Measurements from ENCODE around the gene FDX1. TPM values are rescaled to one million over a fixed set of nuclear protein-coding genes. Genes with fewer than 3 reads are reported as not detected.
"Not testable (repeated sequence)": the region's sequence is repeated elsewhere in the genome, so short reads cannot be mapped to it uniquely, and the experiment has no call there.

The FDX1 gene
- total RNA-seq, 2 donors from 2014 or later = 8.0 to 16.9 TPM

DNA sequence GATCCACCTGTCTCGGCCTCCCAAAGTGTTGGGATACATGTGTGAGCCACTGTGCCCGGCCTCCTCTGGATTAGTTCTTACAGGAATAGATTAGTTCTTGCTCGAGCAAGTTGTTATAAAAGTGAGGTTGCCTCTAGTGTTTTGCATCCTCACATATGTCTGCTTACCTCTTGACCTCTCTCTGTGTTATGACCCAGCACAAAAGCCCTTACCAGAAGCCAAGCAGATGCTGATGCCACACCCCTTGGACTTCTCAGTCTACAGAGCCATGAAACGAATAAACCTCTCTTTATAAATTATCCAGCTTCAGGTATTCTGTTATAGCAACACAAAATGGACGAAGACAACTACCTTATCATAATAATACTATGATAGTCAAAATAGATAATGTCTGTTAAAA, 22.4 kb upstream of the FDX1 start:
- H3K4me1 ChIP-seq (ENCODE audit: control insufficient read depth in 1 of 2, low read depth in 2 of 2) = no peaks in the 10 kb centered on the region
- H3K27me3 ChIP-seq (replicated peaks; ENCODE audit: insufficient read depth) = no peaks in the 10 kb centered on the region
- ATAC-seq (ENCODE audit: insufficient number of reproducible peaks, low FRiP score, low read depth) = no peak
- no peaks in the 10 kb centered on the region for H3K9me3 ChIP-seq
- TF ChIP-seq, protein P1, sequence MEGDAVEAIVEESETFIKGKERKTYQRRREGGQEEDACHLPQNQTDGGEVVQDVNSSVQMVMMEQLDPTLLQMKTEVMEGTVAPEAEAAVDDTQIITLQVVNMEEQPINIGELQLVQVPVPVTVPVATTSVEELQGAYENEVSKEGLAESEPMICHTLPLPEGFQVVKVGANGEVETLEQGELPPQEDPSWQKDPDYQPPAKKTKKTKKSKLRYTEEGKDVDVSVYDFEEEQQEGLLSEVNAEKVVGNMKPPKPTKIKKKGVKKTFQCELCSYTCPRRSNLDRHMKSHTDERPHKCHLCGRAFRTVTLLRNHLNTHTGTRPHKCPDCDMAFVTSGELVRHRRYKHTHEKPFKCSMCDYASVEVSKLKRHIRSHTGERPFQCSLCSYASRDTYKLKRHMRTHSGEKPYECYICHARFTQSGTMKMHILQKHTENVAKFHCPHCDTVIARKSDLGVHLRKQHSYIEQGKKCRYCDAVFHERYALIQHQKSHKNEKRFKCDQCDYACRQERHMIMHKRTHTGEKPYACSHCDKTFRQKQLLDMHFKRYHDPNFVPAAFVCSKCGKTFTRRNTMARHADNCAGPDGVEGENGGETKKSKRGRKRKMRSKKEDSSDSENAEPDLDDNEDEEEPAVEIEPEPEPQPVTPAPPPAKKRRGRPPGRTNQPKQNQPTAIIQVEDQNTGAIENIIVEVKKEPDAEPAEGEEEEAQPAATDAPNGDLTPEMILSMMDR (IDR thresholded peaks at IDR 0.05) = no peak
- no peak overlapping the region for H3K27ac ChIP-seq
- no peaks in the 10 kb centered on the region for H3K36me3 ChIP-seq
- no peak for DNase-seq (ENCODE audit: low spot score)
- no peak overlapping the region for H3K4me3 ChIP-seq

- Histone ChIP-seq H3K4me3 (no peak overlapping the region), H3K27ac (no peak overlapping the region), H3K4me1 (ENCODE audit: control insufficient read depth in 1 of 2, low read depth in 2 of 2) (no peaks in the 10 kb centered on the region), H3K27me3 (replicated peaks; ENCODE audit: insufficient read depth) (no peaks in the 10 kb centered on the region), H3K36me3 (no peaks in the 10 kb centered on the region), H3K9me3 (no peaks in the 10 kb centered on the region)
- TF ChIP-seq, protein P1 (IDR thresholded peaks at IDR 0.05) = no peak
- no peak for DNase-seq (ENCODE audit: low spot score)
- no peak for ATAC-seq (ENCODE audit: insufficient number of reproducible peaks, low FRiP score, low read depth)
Measured at GRCh38 chr11:110409174-110409573, 20.6 kb upstream of the FDX1 start.

DNA sequence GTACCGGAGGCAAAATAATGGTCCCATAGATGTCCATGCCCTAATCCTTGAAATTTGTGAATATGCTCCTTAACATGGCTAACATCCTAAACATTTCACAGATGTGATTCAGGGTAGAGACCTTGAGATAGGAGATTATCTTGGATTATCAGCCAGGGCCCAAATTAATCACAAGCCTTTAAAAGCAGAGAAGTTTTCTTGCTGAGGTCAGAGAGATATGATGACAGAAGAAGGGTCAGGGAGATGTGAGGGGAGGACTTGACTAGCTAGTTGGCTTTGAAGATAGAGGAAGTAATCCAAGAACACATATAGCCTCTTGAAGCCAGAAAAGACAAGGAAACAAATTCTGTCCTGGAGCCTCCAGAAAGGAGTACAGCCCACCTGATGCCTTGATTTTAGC, 19.1 kb upstream of the FDX1 start:
- Histone ChIP-seq H3K9me3 (no peaks in the 10 kb centered on the region), H3K36me3 (no peaks in the 10 kb centered on the region), H3K27me3 (replicated peaks; ENCODE audit: insufficient read depth) (no peaks in the 10 kb centered on the region), H3K27ac (no peak overlapping the region), H3K4me3 (no peak overlapping the region), H3K4me1 (ENCODE audit: control insufficient read depth in 1 of 2, low read depth in 2 of 2) (no peaks in the 10 kb centered on the region)
- no peak for DNase-seq (ENCODE audit: low spot score)
- ATAC-seq (ENCODE audit: insufficient number of reproducible peaks, low FRiP score, low read depth) = no peak
- TF ChIP-seq, protein P1 (IDR thresholded peaks at IDR 0.05) = no peak

DNA sequence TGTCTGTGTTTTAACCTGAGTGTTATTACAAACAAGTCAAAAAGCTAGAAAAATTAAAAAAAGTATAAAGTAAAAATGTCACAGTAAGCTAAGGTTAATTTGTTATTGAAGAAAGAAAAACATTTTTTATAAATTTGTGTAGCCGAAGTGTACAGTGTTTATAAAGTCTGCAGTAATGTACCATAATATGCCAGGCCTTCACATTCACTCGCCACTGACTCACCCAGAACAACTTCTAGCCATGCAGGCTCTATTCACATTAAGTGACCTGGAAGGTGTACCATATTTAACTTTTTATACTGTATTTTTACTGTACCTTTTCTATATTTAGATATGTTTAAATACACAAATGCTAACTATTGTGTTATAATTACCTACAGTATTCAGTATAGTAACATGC, 14.7 kb upstream of the FDX1 start:
- Histone ChIP-seq H3K27ac (no peak overlapping the region), H3K36me3 (no peaks in the 10 kb centered on the region), H3K4me3 (no peak overlapping the region), H3K4me1 (ENCODE audit: control insufficient read depth in 1 of 2, low read depth in 2 of 2) (no peaks in the 10 kb centered on the region), H3K27me3 (replicated peaks; ENCODE audit: insufficient read depth) (no peaks in the 10 kb centered on the region), H3K9me3 (no peaks in the 10 kb centered on the region)
- TF ChIP-seq, protein P1 (IDR thresholded peaks at IDR 0.05) = no peak
- DNase-seq (ENCODE audit: low spot score) (no peak), ATAC-seq (ENCODE audit: insufficient number of reproducible peaks, low FRiP score, low read depth) (no peak)

GRCh38 chr11:110421658-110422057, 8.1 kb upstream of the FDX1 start:
- not testable (repeated sequence) for H3K27me3 ChIP-seq (replicated peaks; ENCODE audit: insufficient read depth); DNase-seq (ENCODE audit: low spot score); ATAC-seq (ENCODE audit: insufficient number of reproducible peaks, low FRiP score, low read depth); H3K27ac ChIP-seq; H3K9me3 ChIP-seq; H3K4me1 ChIP-seq (ENCODE audit: control insufficient read depth in 1 of 2, low read depth in 2 of 2); H3K36me3 ChIP-seq; H3K4me3 ChIP-seq

GRCh38 chr11:110422306-110422905, 7.3 kb upstream of the FDX1 start:
- DNase-seq (ENCODE audit: low spot score) = no peak
- no peak for ATAC-seq (ENCODE audit: insufficient number of reproducible peaks, low FRiP score, low read depth)
- Histone ChIP-seq H3K4me3 (no peak overlapping the region), H3K36me3 (no peaks in the 10 kb centered on the region), H3K4me1 (ENCODE audit: control insufficient read depth in 1 of 2, low read depth in 2 of 2) (no peaks in the 10 kb centered on the region), H3K27me3 (replicated peaks; ENCODE audit: insufficient read depth) (no peaks in the 10 kb centered on the region), H3K27ac (no peak overlapping the region), H3K9me3 (no peaks in the 10 kb centered on the region)
- TF ChIP-seq, protein P1 (IDR thresholded peaks at IDR 0.05) = no peak

Measured in thoracic aorta (tissue), 2 donors.